Activated T-cell treated with anti-CD3 and anti-CD28 coated beads, Interleukin-2, amount 50 U/mL, for 4 hours (primary cell): ENCODE measurements around the gene TMPRSS12. TPM values are rescaled to one million over a fixed set of nuclear protein-coding genes. Genes with fewer than 3 reads are reported as not detected.
"Not testable (repeated sequence)": the region's sequence is repeated elsewhere in the genome, so short reads cannot be mapped to it uniquely, and the experiment has no call there.

ENCODE experiments used
- ATAC-seq, 2 donors: fragments of 200-7000 bp; cut with Tn5 transposase; one replicate each; pipeline ENCODE4 v1.10.0; 2021
- DNase-seq: peaks from one replicate; pipeline ENCODE4 v3.0.0-alpha.2; 2020
- H3K27me3 Mint-ChIP-seq: one replicate; pipeline ENCODE4 v1.8.0; 2021; ENCODE audit warnings: low read depth, mixed read lengths
- H3K36me3 Mint-ChIP-seq: one replicate; pipeline ENCODE4 v1.8.0; 2022; ENCODE audit warnings: mixed read lengths; ENCODE audit not compliant: insufficient read depth
- H3K4me1 Mint-ChIP-seq: one replicate; pipeline ENCODE4 v1.8.0; 2021; ENCODE audit warnings: low read depth, mixed read lengths
- H3K4me3 Mint-ChIP-seq: one replicate; pipeline ENCODE4 v1.8.0; 2021; ENCODE audit warnings: mild to moderate bottlenecking, moderate library complexity, mixed read lengths
- H3K9me3 Mint-ChIP-seq: one replicate; pipeline ENCODE4 v1.8.0; 2021; ENCODE audit warnings: mixed read lengths
- total RNA-seq, 3 donors: library from RNA; stranded (reverse); gene quantifications; one replicate each; pipeline ENCODE4 v1.2.1, GENCODE V29; 2021

The TMPRSS12 gene
- total RNA-seq, 3 donors from 2014 or later = not detected

GRCh38 chr12:50894241-50894640 lies 51.5 kb downstream of the TMPRSS12 start:
- DNase-seq (no peak), ATAC-seq (no peak)
- Mint-ChIP-seq H3K4me3 (no peak overlapping the region), H3K27me3 (no peaks in the 10 kb centered on the region), H3K4me1 (no peaks in the 10 kb centered on the region), H3K36me3 (no peaks in the 10 kb centered on the region), H3K9me3 (no peaks in the 10 kb centered on the region)

GRCh38 chr12:50901685-50902113 lies 59.0 kb downstream of the TMPRSS12 start:
- H3K4me3 Mint-ChIP-seq = no peak overlapping the region
- no peaks in the 10 kb centered on the region for H3K27me3 Mint-ChIP-seq
- H3K4me1 Mint-ChIP-seq = no peaks in the 10 kb centered on the region
- no peaks in the 10 kb centered on the region for H3K9me3 Mint-ChIP-seq
- H3K36me3 Mint-ChIP-seq = no peaks in the 10 kb centered on the region
- no peak for ATAC-seq
- DNase-seq = no peak

GRCh38 chr12:50908479-50908878 lies 65.8 kb downstream of the TMPRSS12 start:
- DNase-seq, H3K4me1 Mint-ChIP-seq, H3K4me3 Mint-ChIP-seq: not testable (repeated sequence)

GRCh38 chr12:50912361-50912760 lies 69.6 kb downstream of the TMPRSS12 start:
- H3K9me3 Mint-ChIP-seq = peaks cover 34% of the 10 kb centered on the region
- not testable (repeated sequence) for ATAC-seq, H3K27me3 Mint-ChIP-seq, H3K4me3 Mint-ChIP-seq, H3K36me3 Mint-ChIP-seq, DNase-seq, H3K4me1 Mint-ChIP-seq

More at GRCh38 chr12:50908479-50908878, 65.8 kb downstream of the TMPRSS12 start:
- H3K27me3 Mint-ChIP-seq, H3K36me3 Mint-ChIP-seq, ATAC-seq: not testable (repeated sequence)
- H3K9me3 Mint-ChIP-seq = peaks cover 19% of the 10 kb centered on the region

GRCh38 chr12:50913224-50913623 lies 70.5 kb downstream of the TMPRSS12 start:
- Mint-ChIP-seq H3K9me3 (peaks cover 34% of the 10 kb centered on the region), H3K4me3 (no peak overlapping the region), H3K36me3 (peaks cover 3% of the 10 kb centered on the region), H3K27me3 (peaks cover 5% of the 10 kb centered on the region), H3K4me1 (no peaks in the 10 kb centered on the region)
- DNase-seq (no peak), ATAC-seq (no peak)

- H3K27me3 Mint-ChIP-seq = peaks cover 5% of the 10 kb centered on the region
- H3K9me3 Mint-ChIP-seq = peaks cover 34% of the 10 kb centered on the region
- DNase-seq = no peak
- peaks cover 3% of the 10 kb centered on the region for H3K36me3 Mint-ChIP-seq
- H3K4me3 Mint-ChIP-seq = no peak overlapping the region
- H3K4me1 Mint-ChIP-seq = no peaks in the 10 kb centered on the region
- no peak for ATAC-seq
These were observed 72.3 kb downstream of the TMPRSS12 start for GRCh38 chr12:50914872-50915484.

GRCh38 chr12:50916292-50916691 lies 73.6 kb downstream of the TMPRSS12 start:
- H3K4me1 Mint-ChIP-seq = no peaks in the 10 kb centered on the region
- peaks cover 3% of the 10 kb centered on the region for H3K27me3 Mint-ChIP-seq
- H3K36me3 Mint-ChIP-seq = peaks cover 3% of the 10 kb centered on the region

GRCh38 chr12:50918584-50919316 lies 76.0 kb downstream of the TMPRSS12 start:
- Mint-ChIP-seq H3K9me3 (peaks cover 12% of the 10 kb centered on the region), H3K27me3 (peaks cover 3% of the 10 kb centered on the region), H3K36me3 (no peaks in the 10 kb centered on the region), H3K4me3 (no peak overlapping the region), H3K4me1 (peaks cover 9% of the 10 kb centered on the region)
- DNase-seq = no peak
- ATAC-seq = no peak

More at GRCh38 chr12:50916292-50916691, 73.6 kb downstream of the TMPRSS12 start:
- no peak for DNase-seq
- no peak for ATAC-seq
- H3K9me3 Mint-ChIP-seq = peaks cover 30% of the 10 kb centered on the region
- H3K4me3 Mint-ChIP-seq = no peak overlapping the region

- ATAC-seq (no peak), DNase-seq (no peak)
- Mint-ChIP-seq H3K4me1 (peaks cover 27% of the 10 kb centered on the region), H3K4me3 (no peak overlapping the region), H3K9me3 (no peaks in the 10 kb centered on the region), H3K27me3 (no peaks in the 10 kb centered on the region), H3K36me3 (no peaks in the 10 kb centered on the region)
These were observed 80.1 kb downstream of the TMPRSS12 start for GRCh38 chr12:50922820-50923219.

- H3K36me3 Mint-ChIP-seq = no peaks in the 10 kb centered on the region
- DNase-seq (no peak), ATAC-seq (no peak)
- peaks cover 27% of the 10 kb centered on the region for H3K4me1 Mint-ChIP-seq
- H3K27me3 Mint-ChIP-seq = no peaks in the 10 kb centered on the region
- no peaks in the 10 kb centered on the region for H3K9me3 Mint-ChIP-seq
- peak overlapping the region; percentile 49 for H3K4me3 Mint-ChIP-seq
These were observed 80.8 kb downstream of the TMPRSS12 start for GRCh38 chr12:50923361-50924130.

GRCh38 chr12:50924131-50924438 lies 81.4 kb downstream of the TMPRSS12 start:
- ATAC-seq (no peak), DNase-seq (no peak)
- H3K4me3 Mint-ChIP-seq = peak overlapping the region; percentile 49
- H3K9me3 Mint-ChIP-seq = no peaks in the 10 kb centered on the region
- H3K4me1 Mint-ChIP-seq = peaks cover 27% of the 10 kb centered on the region
- no peaks in the 10 kb centered on the region for H3K36me3 Mint-ChIP-seq
- no peaks in the 10 kb centered on the region for H3K27me3 Mint-ChIP-seq

GRCh38 chr12:50924439-50925341 lies 82.0 kb downstream of the TMPRSS12 start:
- peak overlapping the region; percentile 73 for H3K4me3 Mint-ChIP-seq
- no peaks in the 10 kb centered on the region for H3K36me3 Mint-ChIP-seq
- peaks cover 27% of the 10 kb centered on the region for H3K4me1 Mint-ChIP-seq
- DNase-seq (no peak), ATAC-seq (peak; percentile 60 to 74)
- H3K9me3 Mint-ChIP-seq = no peaks in the 10 kb centered on the region
- no peaks in the 10 kb centered on the region for H3K27me3 Mint-ChIP-seq

- no peaks in the 10 kb centered on the region for H3K27me3 Mint-ChIP-seq
- no peak for ATAC-seq
- no peaks in the 10 kb centered on the region for H3K9me3 Mint-ChIP-seq
- peak overlapping the region; percentile 73 for H3K4me3 Mint-ChIP-seq
- H3K4me1 Mint-ChIP-seq = peaks cover 27% of the 10 kb centered on the region
- H3K36me3 Mint-ChIP-seq = no peaks in the 10 kb centered on the region
- DNase-seq = no peak
These were observed 82.6 kb downstream of the TMPRSS12 start for GRCh38 chr12:50925342-50925651.

GRCh38 chr12:50925920-50926319 lies 83.2 kb downstream of the TMPRSS12 start:
- H3K4me1 Mint-ChIP-seq = peaks cover 27% of the 10 kb centered on the region
- DNase-seq = no peak
- no peak for ATAC-seq
- H3K27me3 Mint-ChIP-seq = no peaks in the 10 kb centered on the region
- peak overlapping the region; percentile 40 for H3K4me3 Mint-ChIP-seq
- H3K9me3 Mint-ChIP-seq = no peaks in the 10 kb centered on the region
- H3K36me3 Mint-ChIP-seq = no peaks in the 10 kb centered on the region
